ENCODE data around the gene SIRPG. TPM values are rescaled to one million over a fixed set of nuclear protein-coding genes. Genes with fewer than 3 reads are reported as not detected.

Gene SIRPG
- total RNA-seq, 1 donor from 2014 or later, result not detected

- Histone ChIP-seq H3K27me3 (ENCODE audit: low read depth) (peaks cover 56% of the 10 kb centered on the region), H3K4me3 (no peak overlapping the region), H3K9me3 (replicated peaks) (no peaks in the 10 kb centered on the region), H3K36me3 (no peaks in the 10 kb centered on the region), H3K4me1 (no peaks in the 10 kb centered on the region), H3K27ac (replicated peaks) (no peak overlapping the region)
- DNase-seq, result no peak
- intact Hi-C loops (cut with micrococcal nuclease), result no loop called here
- TF ChIP-seq CTCF (IDR thresholded peaks at IDR 0.05; ENCODE audit: borderline replicate concordance), result no peak
These were observed 19.1 kb upstream of the SIRPG start for GRCh38 chr20:1676650-1677049.

DNA sequence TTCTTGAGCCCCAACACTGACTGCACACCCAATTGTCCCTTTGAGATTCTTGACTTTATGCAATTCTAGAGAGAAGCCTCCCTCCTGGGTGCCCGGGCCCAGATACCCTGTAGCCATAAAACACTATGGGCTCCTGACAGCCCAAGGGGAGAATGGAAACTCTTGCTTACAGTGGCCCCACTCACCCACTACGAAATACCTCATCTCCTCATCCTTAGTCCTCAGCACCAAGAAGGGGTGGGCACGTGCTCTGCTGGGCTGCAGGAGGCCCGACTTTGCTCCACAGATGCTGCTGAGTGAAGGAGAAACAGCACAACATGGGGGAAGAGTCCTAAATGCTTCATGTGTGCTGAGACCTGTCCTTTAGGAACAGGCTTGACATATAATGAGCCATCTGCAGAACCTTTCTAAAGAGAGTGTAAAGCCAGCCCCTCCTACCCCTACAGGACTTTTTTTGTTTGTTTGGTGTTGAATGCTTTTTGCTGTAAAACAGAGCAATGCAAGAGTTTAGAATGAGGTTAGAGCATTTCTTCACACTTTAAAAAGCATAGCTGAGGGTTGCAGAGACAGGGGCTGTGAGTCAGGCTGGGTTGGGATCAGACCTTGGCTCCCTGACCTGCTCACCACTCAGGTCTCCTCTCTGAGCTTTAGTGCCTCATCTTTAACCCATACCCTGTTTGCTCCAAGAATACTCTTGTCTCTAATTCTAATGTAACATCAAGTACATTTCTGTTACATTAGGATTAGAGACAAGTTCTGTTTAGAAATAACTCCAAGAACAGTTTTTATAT is 17.6 kb upstream of the SIRPG start:
- Histone ChIP-seq H3K9me3 (replicated peaks) (no peaks in the 10 kb centered on the region), H3K4me3 (no peak overlapping the region), H3K4me1 (no peaks in the 10 kb centered on the region), H3K27me3 (ENCODE audit: low read depth) (peaks cover 54% of the 10 kb centered on the region), H3K36me3 (no peaks in the 10 kb centered on the region), H3K27ac (replicated peaks) (no peak overlapping the region)
- no peak for TF ChIP-seq CTCF (IDR thresholded peaks at IDR 0.05; ENCODE audit: borderline replicate concordance)
- intact Hi-C loops (cut with micrococcal nuclease), result no loop called here
- no peak for DNase-seq

GRCh38 chr20:1674361-1674760 is 16.8 kb upstream of the SIRPG start:
- intact Hi-C loops (cut with micrococcal nuclease), result no loop called here
- no peak for TF ChIP-seq CTCF (IDR thresholded peaks at IDR 0.05; ENCODE audit: borderline replicate concordance)
- Histone ChIP-seq H3K4me3 (no peak overlapping the region), H3K36me3 (no peaks in the 10 kb centered on the region), H3K27me3 (ENCODE audit: low read depth) (peaks cover 61% of the 10 kb centered on the region), H3K27ac (replicated peaks) (no peak overlapping the region), H3K9me3 (replicated peaks) (no peaks in the 10 kb centered on the region), H3K4me1 (no peaks in the 10 kb centered on the region)
- no peak for DNase-seq

- H3K4me3 ChIP-seq, result no peak overlapping the region
- DNase-seq, result no peak
- no peaks in the 10 kb centered on the region for H3K4me1 ChIP-seq
- H3K27ac ChIP-seq (replicated peaks), result no peak overlapping the region
- intact Hi-C loops (cut with micrococcal nuclease), result no loop called here
- no peak for TF ChIP-seq CTCF (IDR thresholded peaks at IDR 0.05; ENCODE audit: borderline replicate concordance)
- no peaks in the 10 kb centered on the region for H3K36me3 ChIP-seq
- no peaks in the 10 kb centered on the region for H3K9me3 ChIP-seq (replicated peaks)
- H3K27me3 ChIP-seq (ENCODE audit: low read depth), result peaks cover 70% of the 10 kb centered on the region
These were observed 15.8 kb upstream of the SIRPG start for GRCh38 chr20:1673424-1673823.

GRCh38 chr20:1672728-1673127 is 15.1 kb upstream of the SIRPG start:
- no peak for DNase-seq
- intact Hi-C loops (cut with micrococcal nuclease), result no loop called here

More at GRCh38 chr20:1672728-1673127, 15.1 kb upstream of the SIRPG start:
- Histone ChIP-seq H3K4me1 (no peaks in the 10 kb centered on the region), H3K27me3 (ENCODE audit: low read depth) (peaks cover 65% of the 10 kb centered on the region), H3K27ac (replicated peaks) (no peak overlapping the region), H3K36me3 (no peaks in the 10 kb centered on the region), H3K4me3 (no peak overlapping the region), H3K9me3 (replicated peaks) (no peaks in the 10 kb centered on the region)
- no peak for TF ChIP-seq CTCF (IDR thresholded peaks at IDR 0.05; ENCODE audit: borderline replicate concordance)

Data from left ventricle myocardium inferior (tissue), 1 donor.